ENCODE results near the gene SLC30A5. TPM values are rescaled to one million over a fixed set of nuclear protein-coding genes. Genes with fewer than 3 reads are reported as not detected.
A peak's percentile ranks its signal among the peaks of the same experiment; 100 is the strongest.

SLC30A5 gene
- total RNA-seq (2021; ENCODE audit: unreplicated experiment): 50.0 TPM
- 24.1 and 40.2 TPM in 2 replicates for polyA plus RNA-seq (2012)
- Bru-seq, nascent RNA: percentile 81 among the genes with signal in this experiment
- percentile 89 among the genes with signal in this experiment for BruChase-seq, experiment 1, labeled RNA remaining after a 6-hour chase
- BruChase-seq, experiment 2, labeled RNA remaining after a 2-hour chase: percentile 80 among the genes with signal in this experiment
- long read RNA-seq, full-length matches to known transcripts: 115 of 187 reads
- long read RNA-seq, partial matches to known transcripts: 6 of 187 reads
- long read RNA-seq, other reads (novel, unspliced or antisense): 66 of 187 reads

DNA sequence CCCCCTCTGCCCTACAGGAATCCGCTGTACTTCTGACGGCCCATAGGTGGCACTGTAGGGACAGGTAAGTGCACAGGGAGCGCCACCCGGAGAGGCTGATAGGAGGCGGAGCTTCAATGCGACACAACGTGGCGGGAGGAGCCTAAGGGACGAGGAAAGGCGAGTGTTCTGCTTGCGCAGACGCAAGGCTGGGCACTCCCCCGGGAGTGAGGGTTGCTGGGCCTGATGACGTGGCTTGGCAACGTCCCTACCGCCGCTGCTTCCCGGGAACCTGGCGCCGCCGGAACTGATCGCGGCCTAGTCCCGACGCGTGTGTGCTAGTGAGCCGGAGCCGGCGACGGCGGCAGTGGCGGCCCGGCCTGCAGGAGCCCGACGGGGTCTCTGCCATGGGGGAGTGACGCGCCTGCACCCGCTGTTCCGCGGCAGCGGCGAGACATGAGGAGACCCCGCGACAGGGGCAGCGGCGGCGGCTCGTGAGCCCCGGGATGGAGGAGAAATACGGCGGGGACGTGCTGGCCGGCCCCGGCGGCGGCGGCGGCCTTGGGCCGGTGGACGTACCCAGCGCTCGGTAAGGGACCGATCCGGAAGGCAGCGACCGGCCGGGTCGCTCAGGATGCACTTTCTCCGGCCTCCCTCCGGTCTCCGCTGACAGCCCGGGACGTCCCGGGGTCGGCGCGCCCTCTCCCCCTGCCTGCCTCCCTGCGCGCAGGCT, at the start of gene SLC30A5:
TSS of gene SLC30A5 (plus strand) at position 244 of the 712 bp plus-strand sequence. CDS start at position 486, 242 bp downstream.
- RAD21 ChIA-PET (ENCODE audit: low non-redundant PET in 1 of 2, low total read pairs in 2 of 2, uncharacterized antibody in 2 of 2, unreplicated experiment in 2 of 2): interaction anchor here (0.6 to 1.1 kb wide), 4 partner anchors 8 to 276 kb away, joined by 3 read pairs; partner anchors contain the start of genes AK6 (in 1 of the 2), RAD17 (in 1 of the 2) and TAF9 (in 1 of the 2)
- H3K9me3 ChIP-seq (ENCODE audit: control insufficient read depth in 1 of 2, insufficient read depth in 1 of 2, low read depth in 1 of 2, low read length in 2 of 2): no peaks in the 10 kb centered on the region
- no peaks in the 10 kb centered on the region for H3K27me3 ChIP-seq (ENCODE audit: insufficient read depth, low read length)
- CTCF ChIA-PET: interaction anchor here (0.6 to 1.6 kb wide), 22 partner anchors 8 to 359 kb away, joined by 3 to 30 read pairs (median 4); partner anchors contain the start of genes CCDC125, CCNB1, CDK7 and CENPH
- no peaks in the 10 kb centered on the region for H3K9me2 ChIP-seq (ENCODE audit: insufficient read depth)
- H3K36me3 ChIP-seq (ENCODE audit: control insufficient read depth in 1 of 2, insufficient read depth in 2 of 2, low read length in 2 of 2): peaks cover 0 to 3% of the 10 kb centered on the region in 2 experiments; a peak in 1 of 4 replicates
- DNase-seq (ENCODE audit: low read depth, low spot score) (peak; percentile 99), ATAC-seq (peak; percentile 100)
- H2AFZ ChIP-seq (ENCODE audit: low read depth, low read length, poor library complexity, severe bottlenecking): peak within 1 kb of the TSS; percentile 78
- peak within 1 kb of the TSS; percentile 79 for H3K4me2 ChIP-seq (ENCODE audit: low read length)
- no TSS peak for BruUV-seq (replicated peaks)
- no peaks in the 10 kb centered on the region for H4K20me1 ChIP-seq (ENCODE audit: insufficient read depth)
- H3K4me3 ChIP-seq (replicated peaks in 1 of 2; ENCODE audit: low read depth in 1 of 2, low read length in 2 of 2): peak within 1 kb of the TSS; percentile 72 to 95
- POLR2A ChIA-PET: interaction anchor here (1.0 to 1.6 kb wide), 2 partner anchors 27 to 51 kb away, joined by 4 read pairs; no protein-coding TSS in a partner anchor
- H3K79me2 ChIP-seq (ENCODE audit: insufficient read depth, low read length): peaks cover 51% of the 10 kb centered on the region
- peak within 1 kb of the TSS; percentile 91 for H3K9ac ChIP-seq (ENCODE audit: low read length)
- peak within 1 kb of the TSS; percentile 83 for H3K27ac ChIP-seq (ENCODE audit: low read depth, low read length)
- H3K4me1 ChIP-seq (ENCODE audit: control insufficient read depth in 1 of 2, insufficient read depth in 2 of 2, low read length in 2 of 2): peaks cover 0 to 14% of the 10 kb centered on the region in 2 experiments; a peak in 1 of 4 replicates
- intact Hi-C loops (cut with micrococcal nuclease): loop anchor here (1.0 to 10.0 kb wide), 4 partner anchors 51 to 301 kb away; a partner anchor contains a TSS
- TF ChIP-seq, protein P1, sequence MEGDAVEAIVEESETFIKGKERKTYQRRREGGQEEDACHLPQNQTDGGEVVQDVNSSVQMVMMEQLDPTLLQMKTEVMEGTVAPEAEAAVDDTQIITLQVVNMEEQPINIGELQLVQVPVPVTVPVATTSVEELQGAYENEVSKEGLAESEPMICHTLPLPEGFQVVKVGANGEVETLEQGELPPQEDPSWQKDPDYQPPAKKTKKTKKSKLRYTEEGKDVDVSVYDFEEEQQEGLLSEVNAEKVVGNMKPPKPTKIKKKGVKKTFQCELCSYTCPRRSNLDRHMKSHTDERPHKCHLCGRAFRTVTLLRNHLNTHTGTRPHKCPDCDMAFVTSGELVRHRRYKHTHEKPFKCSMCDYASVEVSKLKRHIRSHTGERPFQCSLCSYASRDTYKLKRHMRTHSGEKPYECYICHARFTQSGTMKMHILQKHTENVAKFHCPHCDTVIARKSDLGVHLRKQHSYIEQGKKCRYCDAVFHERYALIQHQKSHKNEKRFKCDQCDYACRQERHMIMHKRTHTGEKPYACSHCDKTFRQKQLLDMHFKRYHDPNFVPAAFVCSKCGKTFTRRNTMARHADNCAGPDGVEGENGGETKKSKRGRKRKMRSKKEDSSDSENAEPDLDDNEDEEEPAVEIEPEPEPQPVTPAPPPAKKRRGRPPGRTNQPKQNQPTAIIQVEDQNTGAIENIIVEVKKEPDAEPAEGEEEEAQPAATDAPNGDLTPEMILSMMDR (IDR thresholded peaks at IDR 0.05 in 2 of 3, conservative IDR thresholded peaks at IDR 0.05 in 1 of 3; ENCODE audit: borderline replicate concordance in 1 of 3, insufficient read depth in 1 of 3, low read depth in 2 of 3, low read length in 2 of 3): peak; percentile 74 to 88 (median 80); a peak in 5 of 6 replicates
- TF ChIP-seq, protein P2, sequence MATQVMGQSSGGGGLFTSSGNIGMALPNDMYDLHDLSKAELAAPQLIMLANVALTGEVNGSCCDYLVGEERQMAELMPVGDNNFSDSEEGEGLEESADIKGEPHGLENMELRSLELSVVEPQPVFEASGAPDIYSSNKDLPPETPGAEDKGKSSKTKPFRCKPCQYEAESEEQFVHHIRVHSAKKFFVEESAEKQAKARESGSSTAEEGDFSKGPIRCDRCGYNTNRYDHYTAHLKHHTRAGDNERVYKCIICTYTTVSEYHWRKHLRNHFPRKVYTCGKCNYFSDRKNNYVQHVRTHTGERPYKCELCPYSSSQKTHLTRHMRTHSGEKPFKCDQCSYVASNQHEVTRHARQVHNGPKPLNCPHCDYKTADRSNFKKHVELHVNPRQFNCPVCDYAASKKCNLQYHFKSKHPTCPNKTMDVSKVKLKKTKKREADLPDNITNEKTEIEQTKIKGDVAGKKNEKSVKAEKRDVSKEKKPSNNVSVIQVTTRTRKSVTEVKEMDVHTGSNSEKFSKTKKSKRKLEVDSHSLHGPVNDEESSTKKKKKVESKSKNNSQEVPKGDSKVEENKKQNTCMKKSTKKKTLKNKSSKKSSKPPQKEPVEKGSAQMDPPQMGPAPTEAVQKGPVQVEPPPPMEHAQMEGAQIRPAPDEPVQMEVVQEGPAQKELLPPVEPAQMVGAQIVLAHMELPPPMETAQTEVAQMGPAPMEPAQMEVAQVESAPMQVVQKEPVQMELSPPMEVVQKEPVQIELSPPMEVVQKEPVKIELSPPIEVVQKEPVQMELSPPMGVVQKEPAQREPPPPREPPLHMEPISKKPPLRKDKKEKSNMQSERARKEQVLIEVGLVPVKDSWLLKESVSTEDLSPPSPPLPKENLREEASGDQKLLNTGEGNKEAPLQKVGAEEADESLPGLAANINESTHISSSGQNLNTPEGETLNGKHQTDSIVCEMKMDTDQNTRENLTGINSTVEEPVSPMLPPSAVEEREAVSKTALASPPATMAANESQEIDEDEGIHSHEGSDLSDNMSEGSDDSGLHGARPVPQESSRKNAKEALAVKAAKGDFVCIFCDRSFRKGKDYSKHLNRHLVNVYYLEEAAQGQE (IDR thresholded peaks at IDR 0.05; ENCODE audit: low read depth): no peak
- TF ChIP-seq SRF (IDR thresholded peaks at IDR 0.05; ENCODE audit: low read depth): no peak
- no peak for TF ChIP-seq YY1 (IDR thresholded peaks at IDR 0.05; ENCODE audit: extremely low read depth, insufficient replicate concordance, low read depth, low read length)
- TF ChIP-seq EGR1 (IDR thresholded peaks at IDR 0.05; ENCODE audit: low read depth): no peak
- no peak for TF ChIP-seq EZH2 (IDR thresholded peaks at IDR 0.05)
- TF ChIP-seq RAD21 (IDR thresholded peaks at IDR 0.05; ENCODE audit: low read depth): peak; percentile 97
- no peak for TF ChIP-seq FOSL1 (IDR thresholded peaks at IDR 0.05; ENCODE audit: low read depth)
- TF ChIP-seq SP1 (IDR thresholded peaks at IDR 0.05; ENCODE audit: low read depth): peak; percentile 22; the same call in 1 of the 2 replicates
- peak; percentile 64; the same call in 1 of the 2 replicates for TF ChIP-seq SIN3A (IDR thresholded peaks at IDR 0.05; ENCODE audit: low read depth)
- TF ChIP-seq ELF1 (IDR thresholded peaks at IDR 0.05; ENCODE audit: borderline replicate concordance, low read depth): no peak
- TF ChIP-seq ZNF274 (IDR thresholded peaks at IDR 0.05; ENCODE audit: low read depth, low read length): no peak
- TF ChIP-seq TCF7L2 (IDR thresholded peaks at IDR 0.05; ENCODE audit: borderline replicate concordance, extremely low read depth, insufficient read depth, insufficient read length): peak; percentile 37
- TF ChIP-seq, protein P3, sequence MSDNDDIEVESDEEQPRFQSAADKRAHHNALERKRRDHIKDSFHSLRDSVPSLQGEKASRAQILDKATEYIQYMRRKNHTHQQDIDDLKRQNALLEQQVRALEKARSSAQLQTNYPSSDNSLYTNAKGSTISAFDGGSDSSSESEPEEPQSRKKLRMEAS (IDR thresholded peaks at IDR 0.05): peak; percentile 93
- TF ChIP-seq, protein P4, sequence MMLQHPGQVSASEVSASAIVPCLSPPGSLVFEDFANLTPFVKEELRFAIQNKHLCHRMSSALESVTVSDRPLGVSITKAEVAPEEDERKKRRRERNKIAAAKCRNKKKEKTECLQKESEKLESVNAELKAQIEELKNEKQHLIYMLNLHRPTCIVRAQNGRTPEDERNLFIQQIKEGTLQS (IDR thresholded peaks at IDR 0.05): no peak
- TF ChIP-seq POLR2A (IDR thresholded peaks at IDR 0.05; ENCODE audit: borderline replicate concordance, extremely low read depth, insufficient read depth, insufficient read length): peak; percentile 77
- TF ChIP-seq JUND (IDR thresholded peaks at IDR 0.05): no peak
- TF ChIP-seq ZFX (IDR thresholded peaks at IDR 0.05): peak; percentile 99
